ENCODE data around the gene LRRC25. TPM values are rescaled to one million over a fixed set of nuclear protein-coding genes. Genes with fewer than 3 reads are reported as not detected.

LRRC25 gene
- 2.9 TPM for total RNA-seq (ENCODE audit: insufficient read depth, low replicate concordance)

- peak; percentile 58 for DNase-seq (ENCODE audit: low spot score)
These were observed at the start of gene LRRC25 for GRCh38 chr19:18397242-18398202. LRRC25 (minus strand) TSS chr19:18397622; CDS start chr19:18396963, 659 bp downstream.

DNA sequence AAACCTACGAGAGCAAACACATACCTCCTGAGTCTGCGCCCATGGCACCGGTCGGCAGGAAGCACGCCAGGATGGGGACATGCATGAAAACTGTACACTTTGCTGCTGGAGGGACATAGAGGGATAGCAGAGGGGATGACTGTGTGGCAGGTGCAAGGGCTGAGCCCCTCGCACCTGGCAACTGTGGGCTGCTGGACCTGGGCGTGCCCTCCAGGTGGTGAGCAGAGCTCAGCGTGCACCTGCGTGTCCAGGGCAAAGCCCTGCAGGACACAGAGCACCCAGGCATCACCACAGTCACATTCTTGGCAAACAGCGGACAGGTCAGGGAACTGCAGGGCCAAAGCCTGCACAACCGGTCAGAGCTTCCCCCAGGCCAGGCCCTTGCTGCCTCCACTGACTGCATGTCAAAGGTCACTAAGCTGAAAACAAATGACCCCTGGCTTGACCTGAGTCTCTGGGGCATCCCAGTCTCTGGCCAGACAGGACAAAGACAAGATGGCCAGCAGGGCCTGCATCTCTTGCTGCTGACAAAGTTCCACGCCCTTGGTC is 49.5 kb upstream of the LRRC25 start:
- DNase-seq (ENCODE audit: low spot score) = no peak

DNA sequence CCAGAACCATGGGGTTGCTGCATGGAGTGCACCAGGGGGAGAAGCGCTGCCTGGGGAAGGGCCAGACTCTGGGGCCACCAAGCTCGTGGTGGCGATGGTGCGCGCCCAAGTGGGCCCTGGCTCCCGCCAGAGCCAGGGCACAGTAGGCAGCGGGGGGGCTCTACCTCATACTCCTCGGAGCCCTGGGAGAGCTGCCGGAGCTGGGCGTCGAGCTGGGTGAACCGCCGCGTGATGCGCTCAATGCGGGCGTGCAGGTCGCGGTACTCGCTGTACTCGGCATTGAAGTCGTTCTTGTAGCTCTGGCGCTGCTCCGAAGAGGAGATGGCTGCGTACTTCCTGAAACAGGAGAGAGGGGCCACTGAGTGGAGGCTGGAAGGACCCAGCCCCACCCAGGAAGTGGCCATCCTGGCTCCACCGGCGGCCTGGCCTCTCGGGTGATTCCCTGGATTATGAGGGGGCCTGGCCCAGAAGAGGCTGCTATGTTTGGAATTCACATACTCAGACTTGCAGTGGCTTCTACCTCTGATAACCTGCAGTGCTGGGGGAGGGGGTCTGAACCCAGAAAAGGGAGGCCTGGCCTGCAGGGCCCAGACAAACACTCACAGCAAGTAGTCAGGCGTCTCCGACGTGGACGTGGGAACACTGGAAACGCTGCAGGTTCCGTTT is 48.9 kb upstream of the LRRC25 start:
- no peak for DNase-seq (ENCODE audit: low spot score)

GRCh38 chr19:18445262-18445948 is 48.0 kb upstream of the LRRC25 start:
- DNase-seq (ENCODE audit: low spot score) = no peak

DNA sequence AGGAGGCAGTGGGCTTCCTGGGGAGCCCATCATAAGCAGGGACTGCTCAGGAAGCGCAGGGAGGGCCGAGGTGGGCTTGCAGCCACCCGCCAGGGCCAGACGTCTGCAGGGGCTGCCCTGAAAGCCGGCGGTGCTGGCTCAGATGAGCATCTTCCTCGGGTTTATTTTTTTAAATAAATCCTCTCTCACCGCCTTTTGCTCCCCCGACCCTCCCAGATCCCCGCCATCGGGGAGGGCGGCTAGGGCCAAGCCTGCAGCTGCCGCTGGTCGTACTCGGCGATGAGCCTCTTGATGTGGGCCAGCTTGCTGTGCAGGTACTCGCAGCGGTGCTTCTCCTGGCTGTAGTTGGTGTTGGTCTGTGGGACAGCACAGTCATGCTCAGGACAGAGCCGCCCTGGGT is 47.1 kb upstream of the LRRC25 start:
- DNase-seq (ENCODE audit: low spot score) = no peak

- no peak for DNase-seq (ENCODE audit: low spot score)
These were observed 46.4 kb upstream of the LRRC25 start for GRCh38 chr19:18443831-18444230.

GRCh38 chr19:18443406-18443805 is 46.0 kb upstream of the LRRC25 start:
- no peak for DNase-seq (ENCODE audit: low spot score)

- DNase-seq (ENCODE audit: low spot score) = no peak
These were observed 45.5 kb upstream of the LRRC25 start for GRCh38 chr19:18442941-18443340.

DNA sequence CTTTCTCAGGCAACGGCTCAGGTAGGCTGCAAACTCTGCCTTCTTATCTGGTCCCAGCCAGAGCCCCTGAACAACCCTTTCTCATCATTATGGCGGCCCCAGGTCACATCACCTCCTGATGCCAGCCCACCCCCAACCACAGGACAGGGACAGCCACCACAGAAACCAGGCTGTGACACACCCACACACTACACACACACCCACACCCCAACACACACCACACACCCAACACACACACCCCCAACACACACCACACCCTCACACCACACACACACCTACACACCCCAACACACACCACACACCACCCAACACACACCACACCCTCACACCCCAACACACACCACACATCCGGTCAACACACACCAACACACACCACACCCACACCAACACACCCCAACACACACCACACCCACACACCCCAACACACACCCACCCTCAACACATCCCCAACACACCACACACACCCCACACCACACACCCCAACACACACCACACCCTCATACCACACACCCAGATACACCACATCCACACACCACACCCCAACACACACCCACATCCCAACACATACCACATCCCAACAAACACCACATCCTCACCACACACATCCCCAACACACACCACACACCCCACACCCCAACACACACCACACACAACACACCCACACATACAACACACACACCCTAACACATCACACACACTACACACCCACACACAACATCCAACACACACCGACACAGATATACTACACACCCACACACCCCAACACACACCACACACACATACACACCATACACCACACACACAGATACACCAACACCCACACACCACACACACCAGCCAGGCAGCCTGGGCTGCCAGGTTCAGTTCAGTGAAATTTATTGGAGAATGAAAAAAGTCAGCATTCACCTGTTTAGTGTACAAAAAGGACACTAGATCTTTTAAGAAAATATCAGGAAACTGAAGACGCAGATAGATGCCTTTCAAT is 44.7 kb upstream of the LRRC25 start:
- DNase-seq (ENCODE audit: low spot score) = no peak

DNA sequence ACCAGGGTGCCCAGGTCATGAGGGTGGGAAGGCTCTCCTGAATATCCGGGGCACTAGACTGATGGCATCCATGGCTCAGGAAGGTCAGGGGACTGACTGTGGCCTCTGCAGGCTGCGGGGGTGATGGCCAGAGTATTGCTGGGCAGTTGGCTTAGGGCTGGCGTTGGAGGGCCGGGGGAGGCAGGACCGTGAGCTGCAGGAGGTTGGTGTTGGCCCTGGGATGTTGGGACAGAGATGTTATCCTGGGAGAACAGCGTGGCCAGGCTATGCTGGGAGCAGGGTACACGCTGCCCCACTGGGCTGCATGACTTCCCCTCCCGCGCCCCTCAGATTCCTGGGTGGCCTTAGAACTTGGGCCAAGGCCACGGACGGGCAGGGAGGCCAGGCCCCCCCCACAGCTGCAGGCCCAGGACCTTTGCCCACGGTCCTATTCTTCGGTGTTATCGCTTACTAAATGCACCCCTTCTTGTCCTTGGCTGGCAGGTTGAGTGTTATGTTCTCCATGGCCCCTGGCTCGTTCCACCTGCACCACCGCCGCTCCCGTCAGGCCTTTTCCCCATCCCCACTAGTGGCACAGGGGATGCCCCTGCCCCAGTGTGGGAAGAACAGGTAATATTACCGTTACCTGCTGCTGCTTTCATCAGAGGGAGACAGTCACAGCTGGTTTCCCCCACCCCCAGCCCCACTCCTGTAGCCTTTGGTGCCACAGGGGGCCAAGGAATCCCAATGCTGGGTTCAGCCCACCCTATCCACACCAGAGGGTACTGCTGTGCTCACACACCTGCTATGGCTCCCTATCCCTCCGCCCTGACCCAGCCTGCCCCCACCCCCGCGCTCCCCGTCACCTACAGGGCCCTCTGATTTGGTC is 43.7 kb upstream of the LRRC25 start:
- no peak for DNase-seq (ENCODE audit: low spot score)

DNA sequence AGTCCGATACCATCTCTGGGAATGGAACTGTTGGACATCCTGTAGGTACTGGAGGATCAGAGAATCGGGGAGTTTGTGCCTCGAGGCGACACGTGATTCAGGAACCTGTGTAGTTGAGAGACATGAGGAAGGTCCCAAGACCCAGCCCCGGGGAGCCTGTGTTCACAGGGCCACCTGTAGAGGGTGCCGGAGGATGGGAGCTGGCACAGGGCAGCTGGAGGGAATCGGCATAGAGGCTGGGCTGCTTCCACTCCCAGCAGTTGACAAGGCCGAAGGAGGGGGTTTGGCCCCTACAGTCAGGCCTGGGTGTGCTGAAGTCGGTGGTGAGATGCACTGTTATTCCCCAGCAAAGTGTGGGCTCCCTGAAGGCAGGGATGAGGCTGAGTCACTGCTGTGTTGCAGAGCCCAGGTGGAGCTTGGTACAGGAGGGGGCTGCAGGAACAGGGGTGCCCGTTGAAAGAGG is 43.0 kb upstream of the LRRC25 start:
- DNase-seq (ENCODE audit: low spot score) = no peak

- no peak for DNase-seq (ENCODE audit: low spot score)
These were observed 42.5 kb upstream of the LRRC25 start for GRCh38 chr19:18439910-18440237.

- peak; percentile 51 for DNase-seq (ENCODE audit: low spot score)
These were observed 41.8 kb upstream of the LRRC25 start for GRCh38 chr19:18439025-18439909.

GRCh38 chr19:18438331-18439024 is 41.1 kb upstream of the LRRC25 start:
- peak; percentile 90 for DNase-seq (ENCODE audit: low spot score)

- peak; percentile 68 for DNase-seq (ENCODE audit: low spot score)
These were observed 40.3 kb upstream of the LRRC25 start, which contains the start of gene ISYNA1 for GRCh38 chr19:18437491-18438330. ISYNA1 (minus strand) TSS chr19:18438133; CDS start chr19:18437979, 154 bp downstream.

GRCh38 chr19:18436671-18437490 is 39.5 kb upstream of the LRRC25 start:
- DNase-seq (ENCODE audit: low spot score) = peak; percentile 90
